Measurements from ENCODE around the gene THSD7B. TPM values are rescaled to one million over a fixed set of nuclear protein-coding genes. Genes with fewer than 3 reads are reported as not detected.

The THSD7B gene
- total and polyA plus RNA-seq, 9 donors: 0.10 to 0.82 (median 0.37) TPM; not detected in 1

GRCh38 chr2:137262594-137262993, 497.2 kb downstream of the THSD7B start:
- TF ChIP-seq POLR2A (IDR thresholded peaks at IDR 0.05) (no peak), EP300 (IDR thresholded peaks at IDR 0.05) (no peak)
- TF ChIP-seq, protein P1, sequence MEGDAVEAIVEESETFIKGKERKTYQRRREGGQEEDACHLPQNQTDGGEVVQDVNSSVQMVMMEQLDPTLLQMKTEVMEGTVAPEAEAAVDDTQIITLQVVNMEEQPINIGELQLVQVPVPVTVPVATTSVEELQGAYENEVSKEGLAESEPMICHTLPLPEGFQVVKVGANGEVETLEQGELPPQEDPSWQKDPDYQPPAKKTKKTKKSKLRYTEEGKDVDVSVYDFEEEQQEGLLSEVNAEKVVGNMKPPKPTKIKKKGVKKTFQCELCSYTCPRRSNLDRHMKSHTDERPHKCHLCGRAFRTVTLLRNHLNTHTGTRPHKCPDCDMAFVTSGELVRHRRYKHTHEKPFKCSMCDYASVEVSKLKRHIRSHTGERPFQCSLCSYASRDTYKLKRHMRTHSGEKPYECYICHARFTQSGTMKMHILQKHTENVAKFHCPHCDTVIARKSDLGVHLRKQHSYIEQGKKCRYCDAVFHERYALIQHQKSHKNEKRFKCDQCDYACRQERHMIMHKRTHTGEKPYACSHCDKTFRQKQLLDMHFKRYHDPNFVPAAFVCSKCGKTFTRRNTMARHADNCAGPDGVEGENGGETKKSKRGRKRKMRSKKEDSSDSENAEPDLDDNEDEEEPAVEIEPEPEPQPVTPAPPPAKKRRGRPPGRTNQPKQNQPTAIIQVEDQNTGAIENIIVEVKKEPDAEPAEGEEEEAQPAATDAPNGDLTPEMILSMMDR (IDR thresholded peaks at IDR 0.05): no peak
- no peaks in the 10 kb centered on the region for H3K9me3 ChIP-seq
- H3K4me3 ChIP-seq: no peak overlapping the region
- H3K27me3 ChIP-seq: no peaks in the 10 kb centered on the region
- intact Hi-C loops (cut with DNase I): no loop called here
- no peak overlapping the region for H3K27ac ChIP-seq
- no peaks in the 10 kb centered on the region for H3K36me3 ChIP-seq
- 19 to 24% (median 23%) methylated on average over 2 of the region's 2 CpGs for WGBS, 3 donors
- no peak for DNase-seq
- H3K4me1 ChIP-seq (ENCODE audit: insufficient read depth): no peaks in the 10 kb centered on the region

DNA sequence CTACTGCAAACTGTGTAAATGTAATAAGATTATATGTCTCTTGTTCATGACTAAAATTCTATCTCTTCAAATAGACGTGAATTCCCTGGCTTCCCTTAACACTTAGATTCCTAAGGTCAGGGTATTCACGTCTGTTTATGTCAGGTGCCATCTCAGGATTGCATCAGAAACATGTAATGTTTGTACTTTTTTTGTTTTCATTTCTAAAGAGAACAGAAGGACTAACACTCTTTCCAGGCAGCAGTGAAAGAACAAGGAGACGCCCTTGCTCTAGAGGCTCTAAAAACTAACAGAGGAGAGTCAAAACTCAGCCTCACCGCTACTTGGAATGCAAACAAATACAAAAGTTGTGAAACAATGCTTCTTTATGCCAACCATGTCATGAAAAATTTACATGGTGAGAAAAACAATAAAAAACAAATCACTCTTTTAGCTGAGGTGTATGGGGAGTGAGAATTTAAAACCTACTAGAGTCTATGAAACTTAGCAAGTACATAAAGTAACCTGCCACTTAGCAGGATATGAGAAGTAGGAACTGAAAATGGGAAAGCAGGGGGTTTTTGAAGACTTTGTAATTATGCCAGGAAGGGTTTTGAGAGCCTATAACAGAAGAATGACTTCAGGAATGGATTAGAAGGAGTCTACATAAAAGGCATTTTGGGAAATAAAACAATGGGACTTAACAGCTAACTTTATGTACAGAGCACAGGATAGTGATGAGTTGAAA, 522.7 kb downstream of the THSD7B start:
- Histone ChIP-seq H3K4me1 (ENCODE audit: insufficient read depth) (no peaks in the 10 kb centered on the region), H3K27me3 (no peaks in the 10 kb centered on the region), H3K36me3 (no peaks in the 10 kb centered on the region), H3K27ac (no peak overlapping the region), H3K9me3 (no peaks in the 10 kb centered on the region), H3K4me3 (no peak overlapping the region)
- TF ChIP-seq EP300 (IDR thresholded peaks at IDR 0.05) (no peak), POLR2A (IDR thresholded peaks at IDR 0.05) (no peak)
- TF ChIP-seq, protein P1 (IDR thresholded peaks at IDR 0.05): no peak
- 11 to 35% (median 18%) methylated on average over 4 of the region's 4 CpGs for WGBS, 3 donors
- intact Hi-C loops (cut with DNase I): no loop called here
- DNase-seq: no peak

DNA sequence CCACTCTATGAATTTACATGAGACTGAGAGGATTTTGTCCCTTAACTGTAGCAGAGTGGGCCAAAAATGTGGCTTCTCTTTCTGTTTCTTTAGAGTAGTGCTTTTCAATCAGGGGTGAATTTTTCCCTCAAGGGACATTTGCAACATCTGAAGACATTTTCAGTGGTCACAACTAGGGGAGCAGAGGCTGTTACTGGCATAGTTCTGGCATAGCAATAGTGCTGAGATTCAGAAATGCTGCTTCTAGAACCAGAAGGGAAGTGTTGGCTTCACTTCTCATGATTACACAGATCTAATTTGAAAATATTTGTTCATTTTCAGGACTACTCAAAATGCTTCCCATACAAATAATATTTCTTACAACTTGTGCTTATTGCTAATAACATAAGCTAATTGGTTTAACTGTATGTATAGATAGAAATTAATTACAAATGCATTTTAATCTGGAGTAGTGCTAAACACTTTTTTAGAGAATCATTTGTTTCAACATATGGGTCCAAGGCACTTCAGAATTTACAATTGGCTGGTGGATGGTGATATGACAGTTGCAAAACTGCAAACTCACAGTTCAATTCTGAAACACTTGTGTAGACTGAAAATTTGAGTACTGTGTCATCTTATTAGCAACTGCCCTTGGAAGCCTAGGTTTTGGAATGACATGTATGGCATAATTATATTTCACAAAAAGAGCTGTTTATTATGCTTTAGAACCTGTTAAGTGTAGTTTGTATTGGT, 526.7 kb downstream of the THSD7B start:
- intact Hi-C loops (cut with DNase I): no loop called here
- TF ChIP-seq POLR2A (IDR thresholded peaks at IDR 0.05) (no peak), EP300 (IDR thresholded peaks at IDR 0.05) (no peak)
- TF ChIP-seq, protein P1 (IDR thresholded peaks at IDR 0.05): no peak
- no peak overlapping the region for H3K27ac ChIP-seq
- no peak overlapping the region for H3K4me3 ChIP-seq
- H3K36me3 ChIP-seq: no peaks in the 10 kb centered on the region
- no peaks in the 10 kb centered on the region for H3K4me1 ChIP-seq (ENCODE audit: insufficient read depth)
- H3K9me3 ChIP-seq: no peaks in the 10 kb centered on the region
- no peak for DNase-seq
- H3K27me3 ChIP-seq: no peaks in the 10 kb centered on the region

GRCh38 chr2:137298377-137298776, 533.0 kb downstream of the THSD7B start:
- no peaks in the 10 kb centered on the region for H3K4me1 ChIP-seq (ENCODE audit: insufficient read depth)
- no peaks in the 10 kb centered on the region for H3K27me3 ChIP-seq
- no peak for DNase-seq
- H3K4me3 ChIP-seq: no peak overlapping the region
- 74 to 89% (median 87%) methylated on average over 3 of the region's 3 CpGs for WGBS, 3 donors
- intact Hi-C loops (cut with DNase I): no loop called here
- H3K36me3 ChIP-seq: no peaks in the 10 kb centered on the region
- no peak overlapping the region for H3K27ac ChIP-seq
- no peaks in the 10 kb centered on the region for H3K9me3 ChIP-seq
- TF ChIP-seq EP300 (IDR thresholded peaks at IDR 0.05) (no peak), POLR2A (IDR thresholded peaks at IDR 0.05) (no peak)
- TF ChIP-seq, protein P1 (IDR thresholded peaks at IDR 0.05): no peak
